Stimulated activated CD4-positive, alpha-beta T cell treated with anti-CD3 and anti-CD28 coated beads, Interleukin-4, amount 100 ng/mL, for 24 hours (primary cell): ENCODE data around the gene CEACAM19.
"Not testable (repeated sequence)": the region's sequence is repeated elsewhere in the genome, so short reads cannot be mapped to it uniquely, and the experiment has no call there.

Source experiments
- DNase-seq: peaks from one replicate; pipeline ENCODE4 v3.0.0-alpha.2; 2020

CEACAM19 gene

DNA sequence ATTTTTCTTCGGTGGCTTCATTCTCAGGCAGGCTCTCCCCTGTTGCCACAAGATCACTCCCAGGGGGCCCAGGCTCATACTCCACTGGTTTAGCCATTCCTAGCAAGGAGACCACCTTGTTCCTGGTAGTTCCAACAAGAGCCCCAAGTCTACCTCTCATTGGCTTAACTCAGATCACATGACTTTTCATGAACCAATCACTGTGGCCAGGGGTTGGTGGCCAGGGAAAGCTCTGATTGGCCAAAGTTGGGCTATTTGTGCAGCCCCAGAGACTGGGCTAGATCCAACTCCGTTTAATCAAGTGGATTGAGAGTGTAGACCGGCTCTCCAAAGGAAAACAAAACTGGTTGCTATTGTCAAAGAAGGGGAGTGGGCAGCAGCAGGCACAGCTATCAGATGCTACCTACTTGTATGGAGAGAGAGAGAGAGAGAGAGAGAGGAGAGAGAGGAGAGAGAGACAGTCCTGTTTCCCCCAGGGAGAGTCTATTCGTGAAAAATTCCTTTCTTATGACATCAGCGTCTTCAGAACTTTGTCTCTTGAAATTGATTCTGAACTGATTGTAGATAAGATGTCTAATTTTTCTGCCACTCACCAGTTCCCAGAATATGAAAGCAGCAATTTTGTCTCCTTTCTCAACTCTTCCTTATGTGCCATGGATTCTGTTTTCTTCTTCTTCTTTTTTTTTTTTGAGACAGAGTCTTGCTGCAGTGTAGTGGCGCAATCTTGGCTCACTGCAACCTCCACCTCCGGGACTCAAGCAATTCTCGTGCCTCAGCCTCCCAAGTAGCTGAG lies 5.9 kb downstream of the CEACAM19 start:
- no peak for DNase-seq

DNA sequence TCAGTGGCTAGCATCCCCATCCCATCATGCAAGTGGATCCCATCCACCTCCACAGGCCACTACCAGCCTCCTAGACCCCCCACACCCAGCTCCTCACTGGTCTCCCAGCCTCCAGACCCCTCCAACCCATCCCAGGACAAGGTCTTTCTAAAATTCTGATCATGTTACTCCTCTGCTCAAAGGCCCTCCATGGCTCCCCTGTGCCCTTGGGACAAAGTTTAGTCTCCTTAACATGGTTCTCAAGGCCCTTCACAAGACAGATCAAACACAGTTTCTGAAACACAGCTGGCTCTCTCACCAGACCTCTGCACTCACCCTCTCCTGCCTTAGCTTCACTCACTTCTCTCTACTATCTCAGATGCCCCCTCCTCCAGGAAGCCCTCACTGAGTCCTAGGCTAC lies 9.3 kb downstream of the CEACAM19 start:
- no peak for DNase-seq

DNA sequence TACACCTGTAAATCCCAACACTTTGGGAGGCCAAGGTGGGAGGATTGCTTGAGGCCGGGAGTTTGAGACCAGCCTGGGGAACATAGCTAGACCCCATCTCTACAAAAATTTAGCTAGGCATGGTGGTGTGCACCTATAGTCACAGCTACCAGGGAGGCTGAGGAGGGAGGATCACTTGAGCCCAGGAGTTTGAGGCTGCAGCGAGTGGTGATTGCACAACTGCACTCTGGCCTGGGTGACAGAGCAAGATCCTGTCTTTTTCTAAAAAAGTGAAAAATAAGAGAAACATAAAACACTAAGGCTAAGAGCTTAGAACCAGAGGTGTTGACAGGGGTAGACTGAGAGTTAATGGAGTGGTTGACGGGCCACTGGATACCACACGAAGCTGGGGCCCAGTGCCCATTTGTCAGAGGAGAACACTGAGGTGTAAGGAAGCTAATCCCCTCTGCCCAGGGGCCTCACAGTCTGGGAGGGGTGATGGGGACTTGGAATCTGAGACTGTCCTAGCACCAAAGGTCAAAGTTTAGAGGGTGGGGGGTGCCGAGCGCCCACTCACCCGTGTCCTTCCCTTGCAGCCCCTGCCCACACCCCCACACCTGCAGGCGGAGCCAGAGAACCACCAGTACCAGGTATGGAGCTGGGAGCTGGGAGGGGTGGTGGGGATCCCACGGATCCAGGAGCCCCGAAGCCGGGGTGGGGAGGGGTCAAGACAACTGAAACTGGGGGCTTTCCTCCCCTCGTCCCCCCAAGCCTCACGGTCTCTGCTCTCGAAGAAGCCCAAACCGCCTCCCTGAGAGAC lies 10.9 kb downstream of the CEACAM19 start:
- DNase-seq: no peak

DNA sequence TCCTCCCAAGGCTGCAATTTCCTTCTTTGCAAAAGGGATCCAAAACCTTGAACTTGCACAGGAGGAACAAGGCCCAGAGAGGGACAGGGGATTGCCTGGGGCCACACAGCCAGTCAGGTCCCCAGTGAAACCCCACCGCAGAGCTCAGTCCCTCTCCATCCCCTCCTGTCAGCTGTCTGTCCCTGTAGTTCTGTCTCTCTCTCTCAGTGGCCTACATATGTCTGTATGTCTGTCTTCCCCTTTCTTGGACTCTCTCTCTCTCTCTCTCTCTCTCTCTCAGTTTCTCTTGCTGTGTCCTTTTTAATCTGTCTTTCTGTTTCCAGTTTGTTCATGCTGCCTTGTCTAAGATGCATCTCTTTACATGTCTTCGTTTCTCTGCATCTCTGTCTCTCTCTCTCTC lies 11.5 kb downstream of the CEACAM19 start:
- DNase-seq: no peak

DNA sequence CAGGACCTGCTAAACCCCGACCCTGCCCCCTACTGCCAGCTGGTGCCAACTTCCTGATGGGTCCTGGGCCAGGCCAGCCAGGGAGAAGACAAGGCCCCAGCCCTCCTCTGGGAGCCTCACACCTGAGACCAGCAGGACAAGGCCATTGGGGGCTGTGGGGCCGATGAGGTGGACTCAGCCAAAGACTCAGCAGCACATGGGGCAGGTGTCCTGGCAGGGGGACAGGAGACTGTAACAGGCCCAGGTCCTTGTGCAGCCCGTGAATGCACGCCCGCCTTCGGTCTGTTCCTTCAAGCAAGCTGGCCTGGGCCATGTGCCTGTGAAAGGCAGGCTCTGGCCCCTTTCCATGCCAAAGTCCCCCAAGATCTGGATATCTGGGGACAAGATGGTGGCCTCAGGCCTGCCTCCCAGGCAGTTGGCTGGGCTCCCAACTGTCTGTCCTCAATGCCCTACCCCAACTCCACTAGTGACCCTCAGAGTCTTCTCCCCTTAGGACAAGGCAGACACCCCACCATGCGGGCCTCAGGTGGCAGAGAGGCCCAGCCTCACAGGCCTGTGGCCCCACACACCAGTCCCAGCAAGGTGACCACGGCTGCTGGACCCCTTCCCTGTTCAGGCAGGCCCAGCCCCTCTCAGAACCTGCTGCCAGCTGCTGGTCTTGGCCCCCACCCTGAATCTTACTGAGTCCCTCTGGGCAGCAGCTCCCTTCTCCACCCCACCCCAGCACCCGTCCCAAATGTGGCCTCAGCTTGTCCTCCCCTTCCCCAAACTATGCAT lies 12.3 kb downstream of the CEACAM19 start:
- no peak for DNase-seq

DNA sequence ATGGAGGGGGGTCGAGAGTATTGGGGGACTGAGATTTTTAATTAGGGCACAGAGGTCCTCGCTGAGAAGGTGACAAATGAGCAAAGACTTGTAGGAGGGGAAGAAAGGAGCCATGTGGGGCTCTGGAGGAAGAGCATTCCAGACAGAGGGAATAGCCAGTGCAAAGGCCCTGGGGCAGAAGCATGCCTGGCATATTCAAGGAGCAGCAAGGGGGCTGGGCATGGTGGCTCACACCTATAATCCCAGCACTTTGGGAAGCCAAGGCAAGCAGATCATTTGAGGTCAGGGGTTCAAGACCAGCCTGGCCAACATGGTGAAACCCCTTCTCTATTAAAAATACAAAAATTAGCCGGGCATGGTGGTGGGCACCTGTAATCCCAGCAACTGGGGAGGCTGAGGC lies 13.1 kb downstream of the CEACAM19 start:
- DNase-seq: not testable (repeated sequence)

DNA sequence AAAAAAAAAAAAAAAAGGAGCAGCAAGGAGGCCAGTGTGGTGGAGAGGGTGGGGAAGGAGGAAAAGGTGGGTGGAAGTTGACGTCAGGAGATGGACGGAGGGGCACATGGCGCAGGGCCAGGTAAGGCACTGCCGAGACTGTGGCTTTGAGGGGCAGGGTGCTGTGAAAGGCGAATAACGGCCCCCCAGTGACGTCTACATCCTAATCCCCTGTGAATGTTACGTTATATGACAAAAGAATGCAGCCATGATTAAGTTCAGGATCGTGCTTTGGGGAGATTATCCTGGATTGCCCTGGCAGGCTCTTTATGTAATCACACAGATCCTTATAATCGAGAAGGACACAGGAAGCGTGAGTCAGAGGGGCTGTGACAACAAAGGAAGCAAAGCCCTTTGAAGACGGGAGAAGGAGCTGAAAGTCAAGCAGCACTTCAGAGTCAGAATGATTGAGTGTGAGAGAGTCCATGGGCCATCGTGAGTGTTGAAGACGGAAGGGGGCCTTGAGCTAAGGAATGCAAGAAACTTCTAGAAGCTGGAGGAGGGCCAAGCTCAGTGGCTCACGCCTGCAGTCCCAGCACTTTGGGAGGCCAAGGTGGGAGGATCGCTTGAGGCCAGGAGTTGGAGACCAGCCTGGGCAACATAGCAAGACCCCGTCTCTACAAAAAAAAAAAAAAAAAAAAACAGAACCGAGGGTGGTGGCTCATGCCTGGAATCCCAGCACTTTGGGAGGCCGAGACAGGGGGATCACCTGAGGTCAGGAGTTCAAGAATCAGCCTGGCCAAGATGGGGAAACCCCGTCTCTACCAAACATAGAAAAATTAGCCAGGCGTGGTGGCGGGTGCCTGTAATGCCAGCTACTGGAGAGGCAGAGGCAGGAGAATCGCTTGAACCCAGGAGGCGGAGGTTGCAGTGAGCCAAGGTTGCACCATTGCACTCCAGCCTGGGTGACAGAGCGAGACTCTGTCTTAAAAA lies 13.9 kb downstream of the CEACAM19 start:
- no peak for DNase-seq

DNA sequence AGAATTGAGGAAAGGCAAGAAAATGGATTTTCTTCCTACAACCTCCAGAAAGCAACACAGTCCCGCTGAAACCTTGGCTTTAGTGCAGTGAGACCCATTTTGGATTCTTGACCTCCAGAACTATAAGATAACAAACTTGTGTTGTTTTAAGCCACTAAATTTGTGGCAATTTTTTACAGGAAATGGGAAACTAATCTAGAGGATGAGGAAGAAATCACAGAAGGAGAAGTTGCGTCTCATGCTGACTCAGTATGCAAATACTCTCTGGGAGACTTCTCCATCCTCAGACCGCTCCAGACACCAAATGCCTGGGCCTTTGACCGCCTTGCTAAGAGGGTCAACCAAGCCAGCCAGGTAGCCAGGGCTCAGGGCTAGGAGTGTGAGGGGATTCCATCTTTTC lies 14.6 kb downstream of the CEACAM19 start:
- DNase-seq: no peak

DNA sequence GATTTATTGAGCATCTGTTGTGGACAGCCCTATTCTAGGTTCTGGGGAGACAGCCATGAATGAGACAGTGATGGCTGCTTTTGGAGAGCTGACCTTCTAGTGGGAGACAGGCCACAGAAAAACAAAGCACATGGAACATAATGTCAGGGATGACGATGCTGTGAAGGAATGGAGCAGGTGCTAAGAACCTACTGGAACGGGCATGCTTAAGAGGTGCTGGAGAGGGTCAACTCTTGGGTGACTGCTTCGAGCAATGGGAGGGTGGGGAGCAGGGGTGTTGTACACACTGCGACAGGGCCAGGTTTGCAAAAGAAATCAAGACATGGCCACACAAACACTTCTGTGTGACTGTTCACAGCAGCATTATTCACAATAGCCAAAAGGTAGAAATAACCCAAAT lies 15.6 kb downstream of the CEACAM19 start:
- DNase-seq: no peak

DNA sequence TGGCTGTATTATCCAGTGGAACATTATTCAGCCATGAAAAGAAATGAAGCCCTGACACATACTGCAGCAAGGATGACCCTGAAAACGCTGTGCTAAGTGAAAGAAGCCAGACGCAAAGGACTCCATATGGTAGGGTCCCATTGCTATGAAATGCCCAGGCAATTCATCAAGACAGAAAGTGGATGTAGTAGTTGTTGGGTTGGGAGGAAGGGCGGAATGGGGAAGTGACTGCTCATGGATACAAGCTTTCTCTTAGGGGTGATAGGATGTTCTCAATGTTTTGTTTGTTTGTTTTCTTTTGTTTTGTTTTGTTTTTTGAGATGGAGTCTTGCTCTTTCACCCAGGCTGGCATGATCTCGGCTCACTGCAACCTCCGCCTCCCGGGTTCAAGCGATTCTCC lies 16.6 kb downstream of the CEACAM19 start:
- no peak for DNase-seq

DNA sequence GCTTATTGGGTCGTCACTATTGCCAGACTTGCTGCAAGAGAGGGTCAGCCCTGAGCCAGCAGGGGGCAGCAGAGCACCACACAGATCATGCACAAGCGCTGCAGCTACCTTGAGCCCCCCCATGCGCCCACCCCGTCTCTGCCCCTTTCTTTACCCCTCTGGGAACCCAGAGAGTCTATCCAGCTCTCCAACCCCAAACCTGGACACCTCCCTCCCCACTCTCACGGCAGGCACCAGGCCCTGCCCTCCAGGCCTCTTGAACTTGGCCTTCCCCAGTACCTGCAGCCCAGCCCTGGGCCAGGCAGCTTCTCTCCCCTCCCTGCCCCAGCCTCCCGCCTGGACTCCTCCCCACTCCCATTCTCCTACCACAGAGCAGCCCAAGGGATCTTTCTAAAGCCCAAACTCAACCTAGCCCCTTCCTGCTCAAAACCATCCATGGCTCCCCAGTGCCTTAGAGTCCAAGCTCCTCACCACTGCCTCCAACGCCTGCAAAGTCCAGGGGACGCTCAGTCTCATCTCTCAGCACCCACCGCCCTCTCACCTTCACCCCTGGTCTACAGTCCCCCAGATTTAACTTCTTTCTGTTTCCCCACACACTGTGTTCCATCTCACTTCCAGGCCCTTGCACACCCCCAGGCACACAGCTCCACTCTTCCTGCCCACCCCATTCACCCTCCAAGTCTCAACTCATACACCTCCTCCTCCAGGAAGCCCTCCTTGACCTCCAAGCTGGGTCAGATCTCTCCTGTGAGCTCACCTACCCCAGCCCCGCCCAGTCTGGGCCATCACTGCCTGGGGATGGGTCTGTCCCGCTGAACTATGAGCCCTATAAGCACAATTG lies 18.2 kb downstream of the CEACAM19 start:
- peak; percentile 85 for DNase-seq

DNA sequence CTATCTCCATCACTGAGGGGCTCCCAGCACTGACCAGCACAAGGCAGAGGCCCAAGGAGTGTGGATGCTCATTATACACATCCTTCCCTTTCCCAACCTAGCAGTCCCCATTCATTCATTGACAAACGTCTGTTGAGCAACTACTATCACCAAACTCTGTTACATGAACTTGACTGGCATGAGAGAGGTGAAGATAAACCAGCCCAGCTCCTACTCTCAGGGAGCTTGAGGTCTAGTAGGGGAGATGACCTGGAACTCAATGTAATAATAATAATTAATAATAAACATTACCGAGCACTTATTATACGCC lies 18.8 kb downstream of the CEACAM19 start:
- no peak for DNase-seq

DNA sequence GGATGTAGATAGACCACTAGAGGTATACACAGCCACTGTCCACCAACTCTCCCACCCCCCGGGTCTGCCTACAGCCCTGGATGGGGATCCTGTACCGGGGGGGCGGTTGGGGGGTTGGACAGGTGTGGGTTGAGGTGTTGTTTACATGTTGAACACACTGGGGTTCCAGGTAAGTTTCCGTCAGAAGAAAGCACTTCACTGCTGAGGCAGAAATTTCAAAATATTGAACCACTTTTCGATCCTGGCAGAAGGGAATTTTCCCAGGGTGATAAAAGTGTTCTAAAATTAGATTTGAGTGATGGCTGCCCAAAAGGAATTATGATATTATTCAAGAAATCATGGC lies 21.1 kb downstream of the CEACAM19 start:
- no peak for DNase-seq

DNA sequence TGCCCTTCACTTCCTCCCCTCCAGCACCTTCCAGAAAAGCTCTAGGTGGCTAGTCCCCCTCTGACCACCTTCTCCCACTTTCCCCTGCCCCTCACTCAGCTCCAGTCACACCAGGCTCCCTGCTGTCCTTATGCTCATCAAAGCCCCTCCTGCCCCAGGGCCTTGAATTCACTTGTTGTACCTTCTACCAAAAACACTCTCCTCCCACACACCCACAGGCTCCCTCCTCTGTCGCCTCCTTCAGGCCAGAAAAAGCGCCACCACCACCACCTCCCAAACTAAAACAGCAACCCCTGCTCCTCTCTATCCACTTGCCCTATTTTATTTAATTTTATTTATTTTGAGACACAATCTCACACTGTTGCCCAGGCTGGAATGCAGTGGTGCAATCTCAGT lies 22.9 kb downstream of the CEACAM19 start:
- peak; percentile 21 for DNase-seq

DNA sequence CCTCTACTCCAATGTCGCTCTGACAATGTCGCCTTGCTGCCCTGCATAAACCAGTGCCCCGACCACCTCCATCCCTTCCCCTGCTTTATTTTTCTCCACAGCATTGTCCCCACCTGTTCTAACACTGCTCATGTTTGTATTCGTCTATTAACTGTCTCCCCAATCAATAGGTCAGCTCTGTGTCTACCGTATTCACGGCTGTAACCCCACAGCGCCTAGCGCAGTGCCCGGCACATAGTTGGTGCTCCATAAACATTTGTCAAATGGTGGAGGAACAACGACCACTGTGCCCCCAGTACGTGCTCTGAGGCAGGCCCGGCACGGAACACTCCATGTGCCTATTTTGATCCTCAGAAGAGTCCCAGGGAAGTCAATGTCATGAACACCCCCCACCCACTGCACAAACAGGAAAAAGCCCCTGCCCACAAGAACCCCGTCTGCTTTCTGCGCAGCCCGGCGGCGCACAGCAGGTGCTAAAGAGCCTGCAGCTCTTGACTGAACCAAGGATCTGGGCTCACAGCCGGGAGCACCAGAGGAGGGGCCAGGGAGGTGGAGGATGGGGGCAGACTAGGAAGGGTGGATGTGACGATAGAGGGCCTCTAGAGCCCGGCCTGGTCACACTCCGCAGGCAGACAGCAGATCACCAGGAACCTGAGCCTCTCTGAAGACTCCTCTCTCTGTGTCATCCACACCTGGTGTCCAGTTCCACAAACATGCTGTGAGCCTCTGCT lies 25.8 kb downstream of the CEACAM19 start:
- no peak for DNase-seq

DNA sequence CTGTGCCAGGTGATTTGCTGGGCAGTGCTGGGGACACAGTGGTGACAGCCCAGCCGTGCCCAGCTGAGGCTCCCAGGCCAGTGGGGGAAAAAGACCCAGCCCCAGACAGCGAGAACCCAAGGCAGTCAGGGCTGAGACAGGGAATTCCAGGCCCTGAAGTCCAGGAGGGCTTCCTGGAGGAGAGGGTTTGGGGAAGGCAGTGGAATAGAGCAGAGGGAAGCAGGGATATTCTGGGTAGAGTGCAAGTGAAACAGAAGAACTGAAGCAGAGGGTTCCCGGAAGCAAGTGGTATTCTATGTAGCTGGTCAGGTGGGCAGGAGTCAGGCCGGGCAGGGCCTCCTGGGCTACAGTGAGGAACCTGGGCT lies 26.4 kb downstream of the CEACAM19 start:
- no peak for DNase-seq

DNA sequence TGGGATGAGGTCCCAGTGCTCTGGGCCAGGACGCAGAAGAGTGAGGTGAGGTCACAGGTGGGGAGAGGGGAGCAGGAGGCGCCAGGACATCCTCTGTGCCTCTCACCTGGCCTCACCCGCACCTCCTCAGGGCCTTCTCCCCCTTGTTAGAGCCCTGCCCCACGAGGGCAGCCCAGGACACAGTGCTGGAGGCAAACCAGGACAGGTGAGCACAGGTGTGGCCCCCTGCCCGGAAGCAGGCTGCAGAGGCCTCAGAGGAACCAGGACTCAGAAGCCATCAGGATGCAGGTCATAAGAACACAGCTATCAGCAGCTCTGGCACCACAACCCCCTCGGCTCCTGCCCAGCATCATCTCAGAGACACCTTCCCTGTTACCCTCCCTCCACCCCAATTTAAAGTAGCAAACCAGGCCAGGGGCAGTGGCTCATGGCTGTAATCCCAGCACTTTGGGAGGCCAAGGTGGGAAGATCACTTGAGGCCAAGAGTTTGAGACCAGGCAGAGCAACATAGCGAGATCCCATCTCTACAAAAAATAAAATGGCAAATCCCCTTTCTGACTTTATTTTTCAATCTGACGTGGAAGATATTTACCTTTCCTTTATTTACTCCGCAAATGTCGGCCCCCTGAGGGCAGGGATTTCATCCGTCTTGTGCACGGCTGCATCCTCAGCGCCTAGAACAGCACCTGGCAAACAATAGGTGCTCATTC lies 27.4 kb downstream of the CEACAM19 start, which contains the start of gene CEACAM16:
TSS of gene CEACAM16 (plus strand) at position 660 of the 710 bp plus-strand sequence. CDS start 2,306 bp downstream, outside the sequence.
- no peak for DNase-seq

DNA sequence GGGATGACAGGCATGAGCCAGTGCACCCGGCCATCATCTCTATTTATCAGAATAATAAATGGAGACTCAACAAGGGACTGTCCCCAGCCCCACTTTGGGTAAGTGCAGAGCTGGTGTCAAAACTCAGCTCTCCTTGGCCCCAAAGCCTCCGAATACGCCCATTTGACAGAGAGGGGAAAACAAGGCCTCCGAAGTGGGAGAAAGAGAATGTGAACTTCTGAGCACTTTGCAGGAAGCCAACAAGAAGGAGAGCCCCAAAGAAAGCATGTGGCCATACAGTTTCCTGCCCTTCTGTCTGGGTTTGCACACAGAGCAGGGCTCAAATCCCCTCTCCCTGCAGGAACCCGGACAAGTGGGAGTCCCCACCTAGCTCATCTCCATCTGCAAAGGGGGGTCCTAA lies 29.3 kb downstream of the CEACAM19 start:
- no peak for DNase-seq

DNA sequence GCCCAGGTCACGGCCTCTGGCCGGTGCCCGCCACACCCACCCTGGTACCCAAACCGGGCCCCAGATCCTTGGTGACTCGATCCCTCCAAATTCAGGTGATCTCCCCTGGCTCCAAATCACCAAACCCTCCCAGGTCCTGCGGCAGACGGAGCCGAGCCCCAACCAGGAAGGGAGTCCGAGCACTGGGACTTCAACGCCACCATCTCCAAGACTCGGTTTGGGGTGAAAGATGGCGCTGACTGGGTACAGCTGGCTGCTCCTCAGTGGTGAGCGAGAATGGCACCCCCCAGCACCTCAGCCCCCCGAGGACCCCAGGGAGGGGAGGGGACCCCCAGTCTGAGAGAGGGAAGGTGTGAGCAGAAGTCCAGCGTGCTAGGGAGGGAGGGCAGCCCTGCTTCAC lies 29.9 kb downstream of the CEACAM19 start:
- no peak for DNase-seq

DNA sequence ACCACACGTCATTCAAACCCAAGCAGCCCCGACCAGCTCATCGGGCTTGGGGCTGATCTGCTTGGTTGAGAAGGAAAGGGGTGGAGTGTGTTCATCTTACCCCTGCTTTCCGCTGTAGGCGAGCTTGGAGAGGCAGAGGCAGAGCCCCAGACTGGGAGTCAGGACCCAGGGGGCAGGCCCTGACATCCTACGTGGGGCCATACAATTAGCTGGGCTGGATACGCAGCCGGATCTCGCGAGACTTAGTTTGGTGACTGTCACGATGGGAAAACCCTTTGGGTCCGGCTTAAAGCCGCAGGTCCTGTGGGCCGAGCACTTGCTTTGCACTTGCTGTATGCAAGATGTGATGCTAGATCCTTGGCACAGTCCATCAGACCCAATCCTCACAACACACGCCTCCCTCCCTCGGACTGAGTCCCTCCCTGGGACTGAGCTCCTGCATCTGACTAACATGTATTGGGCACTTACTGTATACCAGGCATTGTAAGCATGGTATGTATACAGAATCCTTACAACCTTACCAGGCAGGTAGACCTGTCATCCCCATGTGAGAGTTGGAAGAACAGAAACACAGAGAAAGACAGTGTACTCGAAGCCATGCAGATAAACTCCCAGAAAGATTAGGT lies 31.4 kb downstream of the CEACAM19 start:
- DNase-seq: no peak
